Stimulated activated CD4-positive, alpha-beta T cell treated with anti-CD3 and anti-CD28 coated beads, Interleukin-1b, Interleukin-23, amount 100 ng/mL, for 24 hours (primary cell): ENCODE data around the gene UBD.

ENCODE experiments used
- DNase-seq, 4 experiments: peaks; one replicate each; pipeline ENCODE4 v3.0.0-alpha.2; 2020; ENCODE audit warnings: low read depth in 4 of 4, low spot score in 1 of 4

Gene UBD

GRCh38 chr6:29559524-29560287 lies at the start of gene UBD:
Gene UBD, minus strand, starts transcription at chr6:29559732. Its CDS starts 31 bp downstream, at chr6:29559701.
- DNase-seq: no peak

DNA sequence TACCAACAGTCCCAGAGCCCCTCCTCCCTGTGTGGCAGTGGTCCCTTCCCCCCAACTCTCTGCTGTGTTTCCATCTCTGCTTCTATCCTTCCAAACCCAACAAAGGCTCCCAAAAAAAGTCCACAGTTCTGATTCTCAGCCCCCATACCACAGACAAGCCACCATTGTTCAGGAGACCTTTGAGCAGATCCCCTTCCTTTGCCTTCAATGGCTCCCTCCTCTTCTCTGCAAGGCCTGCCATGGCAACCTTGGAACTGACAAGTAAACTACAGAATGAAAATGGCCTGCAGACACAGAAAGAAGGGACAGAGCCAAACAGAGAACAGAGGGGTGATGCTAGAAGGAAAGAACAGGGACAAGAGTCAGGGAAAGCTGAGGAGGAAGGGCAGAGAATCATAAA lies 48.6 kb upstream of the UBD start:
- no peak for DNase-seq

DNA sequence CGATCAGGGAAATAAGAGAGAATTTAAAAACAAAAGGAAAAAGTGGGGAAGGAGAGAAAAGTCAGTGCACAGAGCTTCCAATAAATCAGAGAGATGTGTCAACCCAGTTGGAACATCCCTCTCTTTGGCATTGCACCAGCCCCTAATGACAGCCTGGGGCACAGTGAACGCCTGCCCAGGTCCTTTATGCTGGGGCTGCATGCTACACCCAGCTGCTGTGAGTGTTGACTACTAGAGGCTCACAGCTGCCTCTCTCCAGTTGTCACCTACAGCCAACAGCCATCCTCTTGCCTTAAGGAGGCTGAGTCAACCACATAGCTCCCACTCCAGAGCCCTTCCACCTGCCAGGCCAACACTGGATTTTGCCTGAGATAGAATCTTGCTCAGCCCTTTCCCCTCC lies 44.4 kb upstream of the UBD start:
- no peak for DNase-seq

DNA sequence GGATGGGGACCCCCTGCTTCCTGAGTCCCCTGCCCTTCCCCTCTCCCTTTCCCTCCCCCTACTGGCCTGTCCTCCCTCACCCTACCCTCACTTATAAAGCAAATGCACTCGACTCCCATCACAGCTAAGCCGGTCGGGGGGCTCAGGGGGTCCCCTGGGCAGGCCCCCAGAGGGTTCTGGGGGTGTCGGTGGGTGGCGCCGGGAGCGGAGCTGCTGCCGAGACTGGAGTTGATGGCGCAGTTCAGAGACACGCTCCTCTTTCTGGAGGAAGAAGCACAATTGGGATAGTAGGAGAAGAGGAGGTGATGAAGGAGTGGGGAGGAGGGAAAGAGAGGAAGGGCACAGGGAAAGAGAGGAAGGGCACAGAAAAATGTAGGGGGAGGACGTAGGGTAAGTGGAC lies 43.9 kb upstream of the UBD start:
- no peak for DNase-seq

DNA sequence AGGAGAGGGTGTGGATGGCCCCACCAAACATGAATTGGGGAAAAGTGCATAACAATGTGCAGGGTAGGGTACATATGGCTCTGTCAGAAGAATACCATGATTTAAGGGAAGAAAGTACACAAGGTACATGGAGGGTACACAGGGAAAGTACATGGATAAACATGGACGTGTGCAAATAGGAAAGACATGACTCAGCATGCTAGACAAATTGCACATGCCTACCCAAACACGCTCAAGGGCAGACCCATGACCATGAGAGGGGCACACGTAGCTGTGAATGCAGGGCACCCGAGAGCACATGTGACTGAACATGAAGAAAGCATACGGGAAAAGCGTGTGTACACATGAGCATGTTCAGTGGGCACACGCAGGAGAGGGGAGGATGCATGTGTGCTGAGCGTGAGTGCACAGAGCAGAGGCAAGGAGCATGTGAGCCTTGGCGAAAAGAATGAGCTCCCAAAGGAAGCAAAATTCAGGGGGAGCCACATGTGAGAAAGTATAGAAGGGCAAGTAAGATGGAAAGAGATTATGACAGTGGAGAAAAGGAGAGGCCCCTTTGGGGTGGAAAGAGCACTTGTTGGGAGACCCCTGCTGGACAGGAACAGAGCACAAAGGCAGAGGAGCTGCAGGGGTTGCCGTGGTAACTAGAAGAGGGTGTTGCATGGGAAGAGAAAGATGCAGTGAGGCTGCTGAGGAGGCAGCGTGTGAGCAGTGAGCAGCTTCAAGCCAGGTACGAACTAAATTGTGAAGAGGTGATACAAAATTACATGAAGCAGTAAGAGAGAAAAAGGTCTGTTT lies 43.2 kb upstream of the UBD start:
- DNase-seq: no peak

GRCh38 chr6:29598172-29598747 lies 38.7 kb upstream of the UBD start:
- no peak for DNase-seq

- no peak for DNase-seq
Measured at GRCh38 chr6:29597184-29597583, 37.7 kb upstream of the UBD start.

DNA sequence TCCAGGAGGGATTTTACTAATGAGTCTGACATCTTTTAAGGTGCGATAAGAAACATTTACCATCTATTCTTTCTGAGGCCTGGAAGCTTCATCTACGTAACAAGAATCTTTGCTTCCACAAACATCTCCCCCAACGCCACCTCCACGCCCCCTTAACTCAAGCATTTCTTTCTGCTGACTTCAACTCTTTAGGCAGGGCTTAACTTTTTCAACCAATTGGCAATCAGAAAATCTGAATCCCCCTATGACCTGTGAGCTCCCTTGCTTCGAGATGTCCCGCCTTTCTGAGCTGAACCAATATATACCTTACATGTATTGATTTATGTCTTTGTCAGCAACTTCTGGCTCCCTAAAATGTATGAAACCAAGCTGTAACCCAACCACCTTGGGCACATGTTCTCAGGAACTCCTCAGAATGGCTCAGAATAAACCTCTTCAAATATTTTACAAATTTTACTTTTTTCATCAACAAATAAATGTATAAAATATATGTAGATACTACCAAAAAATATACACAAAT lies 36.9 kb upstream of the UBD start:
- DNase-seq: no peak

GRCh38 chr6:29593199-29593855 lies 33.8 kb upstream of the UBD start:
- DNase-seq: no peak

DNA sequence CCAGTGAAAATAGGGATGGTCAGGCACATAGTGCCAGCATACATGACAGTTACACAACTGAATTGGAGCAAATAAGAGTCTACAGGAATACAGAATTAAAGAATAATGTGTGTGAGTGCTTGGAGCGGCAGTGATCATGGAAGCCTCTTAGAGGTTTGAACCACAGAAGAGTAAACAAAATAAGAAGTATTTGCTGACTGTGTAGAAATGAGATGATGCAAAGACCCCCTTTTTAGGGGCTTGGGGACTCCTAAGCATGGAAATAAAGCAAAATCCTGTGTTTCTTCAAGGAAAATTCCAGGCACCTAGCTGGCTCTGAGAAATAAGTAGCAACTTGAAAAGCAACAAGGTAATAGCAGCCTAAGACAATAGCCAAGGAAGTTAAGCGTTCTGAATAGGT lies 32.1 kb upstream of the UBD start:
- DNase-seq: no peak

GRCh38 chr6:29590218-29590808 lies 30.8 kb upstream of the UBD start:
- no peak for DNase-seq

DNA sequence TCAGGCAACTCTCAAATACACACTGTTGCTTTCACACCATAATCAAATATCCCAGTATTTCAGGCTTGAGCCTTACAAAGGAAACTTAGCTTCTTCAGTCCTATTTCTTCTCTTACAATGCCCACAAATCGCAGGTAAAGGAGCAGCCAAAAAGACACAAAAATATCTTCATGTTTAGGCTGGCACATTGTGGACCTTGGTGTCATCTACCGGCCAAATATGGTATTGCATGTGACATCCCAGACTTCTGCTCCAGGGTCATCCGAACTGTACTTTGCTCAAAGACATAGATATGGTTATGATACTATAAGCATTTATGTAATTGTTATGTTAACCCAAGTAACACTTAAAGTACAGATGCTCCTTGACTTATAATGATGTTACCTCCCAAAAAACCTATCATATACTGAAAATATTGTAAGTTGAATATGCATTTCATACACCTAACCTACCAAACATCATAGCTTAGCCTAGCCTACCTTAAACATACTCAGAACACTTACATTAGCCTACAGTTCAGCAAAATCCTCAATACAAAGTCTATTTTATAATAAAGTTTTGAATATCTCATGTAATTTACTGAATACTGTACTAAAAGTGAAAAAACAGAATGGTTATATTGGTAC lies 30.0 kb upstream of the UBD start:
- peak in 3 of 4 experiments; percentile 14 to 44 (median 19) for DNase-seq

DNA sequence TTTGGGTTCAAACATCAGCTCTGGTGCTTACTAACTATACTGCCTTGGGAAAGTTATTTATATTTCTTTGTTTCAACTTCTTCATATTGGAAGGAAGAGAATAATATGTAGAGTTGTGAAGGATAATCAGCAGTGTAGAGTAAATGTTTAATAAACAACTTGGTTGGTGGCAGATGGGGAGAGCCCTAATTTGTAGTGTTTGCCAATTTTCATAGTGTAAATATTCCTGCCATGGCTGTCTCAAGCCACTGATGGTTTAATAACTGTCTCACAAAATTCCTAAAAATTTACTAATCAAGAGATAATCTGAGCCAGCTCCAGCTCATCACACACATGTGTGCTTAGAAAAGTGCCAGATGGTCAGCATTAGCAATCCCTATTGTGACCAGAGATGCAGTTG lies 25.3 kb upstream of the UBD start, which contains the start of gene OR2H2:
OR2H2 (plus strand) TSS at position 301 of the 400 bp plus-strand sequence. CDS start 2,824 bp downstream, outside the sequence.
- no peak for DNase-seq

DNA sequence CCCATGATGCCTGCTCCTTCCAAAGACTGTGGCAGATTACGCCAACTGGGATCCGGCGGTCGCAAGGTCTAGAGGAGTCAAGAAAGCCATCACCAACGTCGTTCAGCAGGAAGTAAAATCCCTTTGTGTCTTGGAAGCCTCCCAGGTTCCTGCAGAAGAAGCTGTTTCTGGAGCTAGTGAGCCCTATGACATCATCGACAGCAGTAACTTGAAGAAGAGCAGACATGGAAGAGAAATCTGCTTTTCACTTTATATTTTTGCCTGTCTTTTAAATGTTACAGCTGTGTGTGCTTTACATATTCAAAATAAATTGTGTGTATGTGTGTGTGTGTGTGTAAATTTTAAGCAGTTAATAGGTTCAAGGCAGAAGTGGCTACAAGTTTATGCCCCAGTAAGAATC lies 18.0 kb upstream of the UBD start:
- DNase-seq: no peak

GRCh38 chr6:29576056-29576455 lies 16.5 kb upstream of the UBD start:
- no peak for DNase-seq

- DNase-seq: no peak
Measured at GRCh38 chr6:29567991-29568390, 8.5 kb upstream of the UBD start.

- no peak for DNase-seq
Measured at GRCh38 chr6:29567541-29567940, 8.0 kb upstream of the UBD start.

DNA sequence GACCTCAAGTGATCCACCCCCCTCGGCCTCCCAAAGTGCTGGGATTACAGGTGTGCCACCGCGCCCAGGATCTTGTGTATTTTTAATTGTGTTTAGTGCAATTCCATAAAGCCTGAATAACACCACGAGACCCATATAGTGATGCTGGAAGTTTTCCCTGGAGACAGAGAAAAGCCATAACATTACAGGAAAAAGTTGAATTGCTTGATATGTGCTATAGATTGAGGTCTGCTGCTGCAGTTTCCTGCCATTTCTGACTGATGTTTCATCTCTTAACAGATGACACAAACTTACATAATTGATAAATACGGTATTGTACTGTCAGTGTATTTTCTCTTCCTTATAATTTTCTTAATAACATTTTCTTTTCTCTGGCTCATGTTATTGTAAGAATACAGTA lies 7.3 kb upstream of the UBD start:
- no peak for DNase-seq

DNA sequence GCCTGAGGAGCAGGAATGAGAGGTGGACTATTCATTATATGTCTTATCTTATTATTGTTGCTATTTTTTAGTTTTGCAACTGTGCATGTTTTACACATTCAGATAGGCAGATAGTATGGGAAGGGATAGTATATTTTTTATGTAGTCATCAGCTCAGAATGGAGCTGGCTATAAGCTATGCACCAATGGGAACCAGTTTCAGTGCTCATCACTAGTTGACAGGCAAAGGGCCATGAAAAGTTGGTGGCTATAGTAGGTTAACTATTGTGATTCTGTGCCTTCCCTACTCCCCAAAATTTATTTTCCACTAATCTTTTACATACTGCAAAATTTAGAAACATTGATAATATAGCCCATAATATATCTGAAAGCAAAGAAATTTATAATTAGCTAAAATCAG lies 5.3 kb upstream of the UBD start:
- DNase-seq: no peak

DNA sequence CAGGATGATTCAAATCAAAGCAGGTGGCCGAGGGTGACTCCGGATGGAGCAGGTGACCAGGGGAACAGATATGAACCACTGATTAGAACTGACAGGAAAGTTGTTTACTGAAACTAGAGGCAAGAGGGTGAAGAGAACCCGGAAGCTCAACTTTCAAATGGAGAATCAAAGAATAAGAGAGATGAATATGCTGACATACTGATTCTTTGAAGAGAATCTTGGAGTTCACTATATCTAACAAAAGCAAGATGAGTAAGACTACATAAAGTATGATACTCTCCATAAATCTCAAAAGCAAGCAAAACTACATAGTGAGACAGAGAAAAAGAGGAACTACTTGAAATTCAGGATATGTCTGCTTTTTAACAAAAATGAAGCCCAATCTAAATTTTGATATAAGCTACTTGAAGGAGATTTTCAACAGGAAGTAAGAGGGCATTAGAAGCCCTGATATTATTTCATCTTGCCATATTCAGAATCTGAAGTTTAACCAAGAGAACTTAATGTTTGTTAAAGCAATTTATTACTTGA lies 4.0 kb upstream of the UBD start:
- DNase-seq: no peak
